ENCODE measurements around the gene GOLT1B. TPM values are rescaled to one million over a fixed set of nuclear protein-coding genes. Genes with fewer than 3 reads are reported as not detected.
"Not testable (repeated sequence)": the region's sequence is repeated elsewhere in the genome, so short reads cannot be mapped to it uniquely, and the experiment has no call there.

The GOLT1B gene
- total RNA-seq (2014; rRNA removed; shearing (Covaris generic)) = 72.6 and 73.1 TPM in 2 replicates

- peak within 1 kb of the TSS; percentile 79 for H3K4me3 ChIP-seq
- H3K27me3 ChIP-seq (replicated peaks) = no peaks in the 10 kb centered on the region
- H3K27ac ChIP-seq = peak within 1 kb of the TSS; percentile 81
- peaks cover 13% of the 10 kb centered on the region for H3K4me1 ChIP-seq (replicated peaks)
- no peaks in the 10 kb centered on the region for H3K9me3 ChIP-seq (replicated peaks)
- H3K36me3 ChIP-seq = peaks cover 30% of the 10 kb centered on the region
- DNase-seq (ENCODE audit: low read depth in 1 of 2, low spot score in 2 of 2) = peak; percentile 94 to 97
Observed at GRCh38 chr12:21501258-21502163, at the start of gene GOLT1B, which contains the start of gene RECQL. GOLT1B (plus strand) TSS chr12:21501789; CDS start chr12:21501924, 135 bp downstream. RECQL (minus strand) TSS chr12:21501635; CDS start chr12:21499570, 2,065 bp downstream.

DNA sequence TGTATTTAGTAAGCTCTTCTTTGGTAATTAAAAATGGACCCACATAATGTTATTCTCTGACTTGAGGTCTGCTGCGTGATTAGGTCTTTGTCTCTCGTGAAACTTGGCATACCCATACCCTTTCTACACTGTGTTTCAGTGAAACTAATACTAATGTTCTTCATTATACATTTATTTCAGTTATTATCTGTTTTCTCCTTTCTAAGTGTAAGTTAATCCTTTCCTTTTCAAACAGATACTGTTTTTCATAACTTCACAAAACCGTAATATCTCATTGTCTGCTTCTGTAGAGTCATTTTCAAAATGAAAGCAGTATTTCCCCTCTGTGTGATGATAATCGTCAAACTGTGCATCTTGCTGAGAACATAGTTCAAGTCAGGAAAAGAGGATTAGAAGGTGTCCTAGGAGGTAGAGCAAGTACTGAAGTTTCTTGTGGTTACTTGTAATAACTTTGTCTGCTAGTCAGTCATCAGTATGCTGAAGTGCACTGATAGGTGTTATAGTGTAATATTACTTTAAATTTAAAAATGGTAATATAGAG, 48.2 kb upstream of the GOLT1B start:
- DNase-seq (ENCODE audit: low read depth in 1 of 2, low spot score in 2 of 2) = no peak

DNA sequence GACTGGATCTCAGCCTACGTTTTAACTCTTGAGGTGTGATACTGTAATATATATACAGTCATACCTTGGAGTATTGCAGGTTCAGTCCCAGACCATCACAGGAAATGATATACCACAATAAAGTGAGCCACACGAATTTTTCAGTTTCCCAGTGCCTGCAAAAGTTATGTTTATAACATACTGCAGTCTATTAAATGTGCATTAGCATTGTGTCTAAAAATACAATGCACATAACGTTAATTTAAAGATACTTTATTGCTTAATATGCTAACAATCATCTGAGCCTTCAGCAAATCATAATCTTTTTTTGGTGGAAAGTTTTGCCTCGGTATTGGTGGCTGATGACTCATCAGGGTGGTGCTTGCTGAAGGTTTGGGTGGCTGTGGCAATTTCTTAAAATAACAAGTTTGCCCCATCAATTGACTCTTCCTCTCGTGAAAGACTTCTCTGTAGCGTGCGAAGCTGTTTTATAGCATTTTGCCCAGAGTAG, 45.3 kb upstream of the GOLT1B start:
- H3K27me3 ChIP-seq (replicated peaks) = no peaks in the 10 kb centered on the region
- no peaks in the 10 kb centered on the region for H3K4me1 ChIP-seq (replicated peaks)
- H3K36me3 ChIP-seq = peaks cover 26% of the 10 kb centered on the region
- no peak overlapping the region for H3K27ac ChIP-seq
- DNase-seq (ENCODE audit: low read depth in 1 of 2, low spot score in 2 of 2) = no peak
- H3K9me3 ChIP-seq (replicated peaks) = no peaks in the 10 kb centered on the region
- no peak overlapping the region for H3K4me3 ChIP-seq

More for the DNA sequence above, 48.2 kb upstream of the GOLT1B start:
- Histone ChIP-seq H3K27ac (no peak overlapping the region), H3K9me3 (replicated peaks) (no peaks in the 10 kb centered on the region), H3K27me3 (replicated peaks) (no peaks in the 10 kb centered on the region), H3K4me1 (replicated peaks) (no peaks in the 10 kb centered on the region), H3K36me3 (peaks cover 24% of the 10 kb centered on the region), H3K4me3 (no peak overlapping the region)

- DNase-seq (ENCODE audit: low read depth in 1 of 2, low spot score in 2 of 2) = no peak
- Histone ChIP-seq H3K4me1 (replicated peaks) (no peaks in the 10 kb centered on the region), H3K9me3 (replicated peaks) (no peaks in the 10 kb centered on the region), H3K27me3 (replicated peaks) (no peaks in the 10 kb centered on the region), H3K4me3 (no peak overlapping the region), H3K27ac (no peak overlapping the region), H3K36me3 (peaks cover 27% of the 10 kb centered on the region)
Observed at GRCh38 chr12:21459474-21459873, 42.1 kb upstream of the GOLT1B start.

DNA sequence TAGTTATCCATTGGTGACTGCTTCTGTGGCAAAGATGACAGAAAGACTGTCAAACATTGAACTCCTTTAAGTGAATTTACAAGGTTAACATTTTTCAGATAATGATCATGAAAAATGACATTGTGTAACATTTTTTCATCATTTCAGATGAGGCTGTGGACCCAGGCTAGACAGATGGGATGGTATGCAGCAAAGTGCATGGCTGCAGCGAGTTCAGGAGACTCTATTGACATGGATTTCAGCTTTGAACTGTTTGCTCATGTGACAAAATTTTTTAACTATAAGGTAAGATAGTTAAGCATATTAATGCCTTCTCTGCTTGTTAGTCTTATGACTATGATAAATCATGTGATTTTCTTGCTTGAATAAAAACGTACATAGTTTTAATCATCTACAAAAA, 34.3 kb upstream of the GOLT1B start:
- H3K4me3 ChIP-seq; H3K27me3 ChIP-seq (replicated peaks); H3K4me1 ChIP-seq (replicated peaks); H3K9me3 ChIP-seq (replicated peaks); H3K27ac ChIP-seq; DNase-seq (ENCODE audit: low read depth in 1 of 2, low spot score in 2 of 2): not testable (repeated sequence)
- peaks cover 27% of the 10 kb centered on the region for H3K36me3 ChIP-seq

GRCh38 chr12:21471294-21471693, 30.3 kb upstream of the GOLT1B start:
- Histone ChIP-seq H3K9me3 (replicated peaks) (no peaks in the 10 kb centered on the region), H3K4me3 (no peak overlapping the region), H3K36me3 (peaks cover 59% of the 10 kb centered on the region), H3K27ac (no peak overlapping the region), H3K27me3 (replicated peaks) (no peaks in the 10 kb centered on the region), H3K4me1 (replicated peaks) (no peaks in the 10 kb centered on the region)
- no peak for DNase-seq (ENCODE audit: low read depth in 1 of 2, low spot score in 2 of 2)

GRCh38 chr12:21472197-21472823, 29.3 kb upstream of the GOLT1B start:
- no peak for DNase-seq (ENCODE audit: low read depth in 1 of 2, low spot score in 2 of 2)
- peaks cover 65% of the 10 kb centered on the region for H3K36me3 ChIP-seq
- H3K9me3 ChIP-seq (replicated peaks) = no peaks in the 10 kb centered on the region
- H3K27me3 ChIP-seq (replicated peaks) = no peaks in the 10 kb centered on the region
- no peak overlapping the region for H3K4me3 ChIP-seq
- H3K27ac ChIP-seq = no peak overlapping the region
- H3K4me1 ChIP-seq (replicated peaks) = no peaks in the 10 kb centered on the region

GRCh38 chr12:21475552-21475951, 26.0 kb upstream of the GOLT1B start:
- DNase-seq (ENCODE audit: low read depth in 1 of 2, low spot score in 2 of 2) = no peak
- Histone ChIP-seq H3K36me3 (peaks cover 83% of the 10 kb centered on the region), H3K9me3 (replicated peaks) (no peaks in the 10 kb centered on the region), H3K27me3 (replicated peaks) (no peaks in the 10 kb centered on the region), H3K27ac (no peak overlapping the region), H3K4me1 (replicated peaks) (no peaks in the 10 kb centered on the region), H3K4me3 (no peak overlapping the region)

- H3K27ac ChIP-seq = no peak overlapping the region
Observed at GRCh38 chr12:21476949-21477348, 24.6 kb upstream of the GOLT1B start.

DNA sequence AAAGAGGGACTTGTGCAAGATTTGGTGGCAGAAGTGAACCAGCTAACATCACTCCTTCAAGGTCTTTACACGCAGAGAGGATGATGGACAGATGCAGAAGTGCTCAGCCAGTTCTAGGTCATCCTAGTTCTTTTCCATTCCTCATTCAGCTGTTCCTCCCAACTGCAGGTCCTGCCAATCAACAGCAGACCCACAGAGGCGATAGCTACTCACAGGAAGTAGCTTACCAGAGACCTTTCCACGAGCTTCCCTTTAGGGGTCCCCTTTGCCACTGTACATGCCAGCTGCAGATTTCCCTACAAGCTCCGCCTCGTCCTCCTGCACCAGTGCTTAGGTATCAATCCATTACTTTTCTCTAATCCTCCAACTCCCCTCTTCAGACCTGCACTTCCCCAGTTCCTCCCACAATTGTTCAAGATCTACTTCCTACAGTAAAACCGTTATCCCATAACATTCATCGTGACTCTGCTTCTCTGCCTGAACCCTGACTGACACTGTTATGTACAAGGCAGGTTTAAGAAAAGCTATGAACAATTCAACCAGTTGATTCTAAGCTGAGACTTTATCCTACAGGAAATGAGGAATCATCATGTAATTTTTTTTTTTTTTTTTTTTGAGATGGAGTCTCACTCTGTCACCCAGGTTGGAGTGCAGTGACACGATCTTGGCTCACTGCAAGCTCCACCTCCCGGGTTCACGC, 22.7 kb upstream of the GOLT1B start:
- no peaks in the 10 kb centered on the region for H3K9me3 ChIP-seq (replicated peaks)
- peaks cover 86% of the 10 kb centered on the region for H3K36me3 ChIP-seq
- DNase-seq (ENCODE audit: low read depth in 1 of 2, low spot score in 2 of 2) = no peak
- no peak overlapping the region for H3K27ac ChIP-seq
- H3K4me1 ChIP-seq (replicated peaks) = no peaks in the 10 kb centered on the region
- H3K4me3 ChIP-seq = no peak overlapping the region
- no peaks in the 10 kb centered on the region for H3K27me3 ChIP-seq (replicated peaks)

More at GRCh38 chr12:21476949-21477348, 24.6 kb upstream of the GOLT1B start:
- no peak overlapping the region for H3K4me3 ChIP-seq
- no peaks in the 10 kb centered on the region for H3K27me3 ChIP-seq (replicated peaks)
- H3K36me3 ChIP-seq = peaks cover 88% of the 10 kb centered on the region
- no peak for DNase-seq (ENCODE audit: low read depth in 1 of 2, low spot score in 2 of 2)
- H3K9me3 ChIP-seq (replicated peaks) = no peaks in the 10 kb centered on the region
- no peaks in the 10 kb centered on the region for H3K4me1 ChIP-seq (replicated peaks)

DNA sequence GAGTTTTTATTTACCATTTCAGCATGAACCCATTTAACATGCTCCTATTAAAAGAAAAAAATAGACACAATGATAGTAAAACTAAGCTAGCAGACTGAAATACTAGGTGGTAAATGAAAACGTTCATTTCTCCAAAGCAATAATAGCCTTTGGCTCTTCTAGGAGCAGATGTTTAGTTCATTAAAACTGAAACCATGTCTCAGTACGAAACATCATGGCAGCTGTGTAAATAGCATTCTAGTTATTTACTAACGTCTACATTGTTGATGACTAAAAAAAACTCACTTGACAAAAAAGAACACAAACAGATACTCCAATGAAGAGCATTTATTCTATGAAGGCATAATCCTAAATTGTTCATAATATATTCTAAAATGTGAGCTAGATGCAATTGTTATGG, 18.1 kb upstream of the GOLT1B start:
- no peaks in the 10 kb centered on the region for H3K4me1 ChIP-seq (replicated peaks)
- no peaks in the 10 kb centered on the region for H3K9me3 ChIP-seq (replicated peaks)
- no peak for DNase-seq (ENCODE audit: low read depth in 1 of 2, low spot score in 2 of 2)
- no peak overlapping the region for H3K27ac ChIP-seq
- H3K4me3 ChIP-seq = no peak overlapping the region
- H3K36me3 ChIP-seq = peaks cover 72% of the 10 kb centered on the region
- no peaks in the 10 kb centered on the region for H3K27me3 ChIP-seq (replicated peaks)

DNA sequence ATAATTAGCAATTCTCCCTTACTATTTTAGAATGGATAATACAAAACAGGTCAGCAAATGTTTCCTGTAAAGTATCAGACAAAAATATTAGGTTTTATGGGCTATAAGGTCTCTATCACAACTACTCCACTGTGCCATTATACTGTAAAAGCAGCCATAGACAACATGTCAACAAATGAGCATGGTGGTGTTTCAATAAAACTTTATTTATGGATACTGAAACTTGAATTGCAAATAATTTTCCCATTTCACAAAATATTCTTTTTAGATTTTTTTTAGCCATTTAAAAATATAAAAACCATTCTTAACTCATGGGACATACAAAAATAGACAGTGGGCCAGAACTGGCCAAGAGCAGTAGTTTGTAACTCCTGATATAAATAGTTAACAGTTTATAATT, 15.6 kb upstream of the GOLT1B start:
- no peak for DNase-seq (ENCODE audit: low read depth in 1 of 2, low spot score in 2 of 2)
- Histone ChIP-seq H3K27me3 (replicated peaks) (no peaks in the 10 kb centered on the region), H3K36me3 (peaks cover 72% of the 10 kb centered on the region)

DNA sequence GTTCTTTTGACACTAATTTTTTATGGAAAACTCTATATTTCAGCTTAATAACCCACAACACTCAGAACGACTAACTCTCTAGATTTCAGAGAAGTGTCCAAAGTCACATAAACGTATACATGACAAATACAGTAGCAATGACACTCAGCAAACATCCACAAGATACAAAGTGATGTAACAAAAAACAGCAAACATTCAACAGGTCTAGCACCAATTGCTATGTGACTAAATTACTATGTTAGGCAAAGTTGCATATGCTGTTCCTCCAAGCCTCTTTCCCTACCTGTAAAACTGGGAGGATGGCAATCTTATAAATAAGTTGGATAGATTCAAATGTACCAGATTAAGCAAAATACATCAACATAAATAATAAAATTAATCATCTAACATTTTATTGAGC, 1.8 kb upstream of the GOLT1B start:
- H3K4me3 ChIP-seq = no peak overlapping the region

More for the DNA sequence above, 15.6 kb upstream of the GOLT1B start:
- no peak overlapping the region for H3K4me3 ChIP-seq
- H3K27ac ChIP-seq = no peak overlapping the region
- H3K9me3 ChIP-seq (replicated peaks) = no peaks in the 10 kb centered on the region
- no peaks in the 10 kb centered on the region for H3K4me1 ChIP-seq (replicated peaks)

More for the DNA sequence above, 1.8 kb upstream of the GOLT1B start:
- DNase-seq (ENCODE audit: low read depth in 1 of 2, low spot score in 2 of 2) = no peak
- H3K9me3 ChIP-seq (replicated peaks) = no peaks in the 10 kb centered on the region
- H3K27me3 ChIP-seq (replicated peaks) = no peaks in the 10 kb centered on the region
- peaks cover 45% of the 10 kb centered on the region for H3K36me3 ChIP-seq
- H3K4me1 ChIP-seq (replicated peaks) = peaks cover 13% of the 10 kb centered on the region
- no peak overlapping the region for H3K27ac ChIP-seq
